HAP-1 (cell line): Measurements from ENCODE around the gene MARCHF10.
A peak's percentile ranks its signal among the peaks of the same experiment; 100 is the strongest.
"Not testable (repeated sequence)": the region's sequence is repeated elsewhere in the genome, so short reads cannot be mapped to it uniquely, and the experiment has no call there.

ENCODE experiments used
- DNase-seq, 2 experiments: peaks; one replicate each; pipeline ENCODE4 v3.0.0-alpha.2; 2016 to 2020; ENCODE audit warnings: low spot score in 2 of 2
- H3K27me3 ChIP-seq: fragments of 250-450 bp; sonication (Bioruptor Pico); 2 replicates; pipeline ENCODE4 v1.5.1; 2020; ENCODE audit warnings: low read depth, mild to moderate bottlenecking, moderate library complexity
- H3K36me3 ChIP-seq: fragments of 250-450 bp; sonication (Bioruptor Pico); replicated peaks from 2 replicates; pipeline ENCODE4 v1.5.1; 2020; ENCODE audit warnings: mild to moderate bottlenecking
- H3K4me1 ChIP-seq: fragments of 250-450 bp; sonication (Bioruptor Pico); 2 replicates; pipeline ENCODE4 v1.5.1; 2020; ENCODE audit warnings: mild to moderate bottlenecking
- H3K4me3 ChIP-seq: fragments of 250-450 bp; sonication (Bioruptor Pico); 2 replicates; pipeline ENCODE4 v1.5.1; 2020; ENCODE audit warnings: mild to moderate bottlenecking, moderate library complexity
- H3K9me3 ChIP-seq: fragments of 250-450 bp; sonication (Bioruptor Pico); 2 replicates; pipeline ENCODE4 v1.5.1; 2020; ENCODE audit warnings: mild to moderate bottlenecking, moderate library complexity
- in situ Hi-C: fragments of 300-500 bp; cut with MboI; formaldehyde crosslinking; loops from 3 replicates; pipeline ENCODE4 v1.14.3; 2020; ENCODE audit warnings: low sequenced_read_pairs, inconsistent platforms, mixed read lengths

The MARCHF10 gene

DNA sequence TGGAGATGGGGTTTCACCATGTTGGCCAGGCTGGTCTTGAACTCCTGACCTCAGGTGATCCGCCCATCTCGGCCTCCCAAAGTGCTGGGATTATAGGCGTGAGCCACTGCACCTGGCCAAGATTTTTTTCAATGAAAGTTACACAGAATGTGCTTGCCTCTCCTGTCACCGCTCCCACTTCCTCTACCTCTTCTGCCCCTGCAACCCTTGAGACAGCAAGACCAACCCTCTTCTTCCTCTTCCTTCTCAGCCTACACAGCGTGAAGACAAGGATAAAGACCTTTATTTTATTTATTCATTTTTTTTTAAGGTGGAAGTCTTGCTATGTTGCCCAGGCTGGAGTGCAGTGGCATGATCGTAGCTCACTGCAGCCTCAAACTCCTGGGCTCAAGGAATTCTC, 23.0 kb upstream of the MARCHF10 start:
- DNase-seq, H3K27me3 ChIP-seq, H3K36me3 ChIP-seq, H3K4me1 ChIP-seq, H3K9me3 ChIP-seq, in situ Hi-C loops, H3K4me3 ChIP-seq: not testable (repeated sequence)

- in situ Hi-C loops = no loop called here
- Histone ChIP-seq H3K27me3 (no peaks in the 10 kb centered on the region), H3K9me3 (no peaks in the 10 kb centered on the region), H3K4me3 (no peak overlapping the region), H3K4me1 (peaks cover 18% of the 10 kb centered on the region), H3K36me3 (no peaks in the 10 kb centered on the region)
- peak in 1 of 2 experiments; percentile 24 for DNase-seq
Measured at GRCh38 chr17:62827746-62828485, 19.8 kb upstream of the MARCHF10 start.

DNA sequence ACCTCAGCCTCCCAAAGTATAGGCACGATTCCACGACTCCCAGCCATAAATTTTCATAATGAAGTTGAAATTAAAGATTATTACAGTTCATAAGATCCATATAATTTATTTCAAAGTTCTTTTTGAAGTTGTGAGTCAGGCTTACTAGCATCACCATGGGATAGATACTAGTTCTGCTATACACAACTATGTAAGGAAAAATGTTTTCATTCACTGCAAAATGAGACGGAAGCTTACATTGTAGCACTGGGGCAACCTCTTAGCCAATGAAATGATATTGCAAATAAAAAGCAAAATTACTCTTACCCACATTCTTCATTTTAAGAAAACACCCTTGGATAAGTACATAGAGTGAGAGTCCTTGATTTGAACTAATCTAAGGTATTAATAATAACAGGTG, 18.8 kb upstream of the MARCHF10 start:
- Histone ChIP-seq H3K36me3 (no peaks in the 10 kb centered on the region), H3K4me1 (peaks cover 18% of the 10 kb centered on the region), H3K27me3 (no peaks in the 10 kb centered on the region), H3K4me3 (no peak overlapping the region), H3K9me3 (no peaks in the 10 kb centered on the region)
- in situ Hi-C loops = no loop called here
- no peak for DNase-seq

- no peak for DNase-seq
Measured at GRCh38 chr17:62825182-62825581, 17.1 kb upstream of the MARCHF10 start.

DNA sequence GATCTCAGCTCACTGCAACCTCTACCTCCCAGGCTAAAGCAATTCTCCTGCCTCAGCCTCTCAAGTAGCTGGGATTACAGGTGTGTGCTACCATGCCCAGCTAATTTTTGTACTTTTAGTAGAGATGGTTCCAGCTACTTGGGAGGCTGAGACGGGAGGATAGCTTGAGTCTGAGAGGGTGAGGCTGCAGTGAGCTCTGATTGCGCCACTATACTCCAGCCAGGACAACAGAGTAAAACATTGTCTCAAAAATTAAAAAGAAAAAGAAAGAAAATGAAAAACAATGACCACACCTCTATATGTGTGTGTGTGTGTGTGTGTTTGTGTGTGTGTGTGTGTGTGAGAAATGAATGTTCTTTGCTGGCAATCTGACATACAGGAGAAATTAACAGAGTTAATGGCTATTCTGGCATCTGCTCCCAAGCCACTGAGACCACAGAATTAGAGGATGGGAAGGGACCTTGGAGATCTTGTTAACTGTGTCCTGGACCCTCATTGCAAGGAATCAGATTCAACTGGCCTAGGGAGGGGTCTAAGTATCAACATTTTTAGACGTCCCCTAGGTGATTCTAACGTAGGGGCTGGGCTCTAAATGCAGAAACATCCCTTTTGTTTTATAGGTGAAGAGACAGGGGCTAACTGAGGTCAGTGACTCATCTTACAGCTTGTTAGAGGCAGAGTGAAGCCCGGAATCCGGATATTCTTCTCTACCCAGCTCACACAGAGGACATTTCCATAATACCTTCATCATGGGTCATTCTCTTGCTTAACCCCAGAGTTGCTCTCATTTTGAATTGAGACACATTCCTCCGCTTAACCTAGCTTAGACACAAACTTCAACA, 16.4 kb upstream of the MARCHF10 start:
- in situ Hi-C loops = no loop called here

More at GRCh38 chr17:62825182-62825581, 17.1 kb upstream of the MARCHF10 start:
- no peaks in the 10 kb centered on the region for H3K9me3 ChIP-seq
- in situ Hi-C loops = no loop called here
- no peaks in the 10 kb centered on the region for H3K27me3 ChIP-seq
- H3K4me3 ChIP-seq = no peak overlapping the region
- H3K4me1 ChIP-seq = peaks cover 20% of the 10 kb centered on the region
- no peaks in the 10 kb centered on the region for H3K36me3 ChIP-seq

DNA sequence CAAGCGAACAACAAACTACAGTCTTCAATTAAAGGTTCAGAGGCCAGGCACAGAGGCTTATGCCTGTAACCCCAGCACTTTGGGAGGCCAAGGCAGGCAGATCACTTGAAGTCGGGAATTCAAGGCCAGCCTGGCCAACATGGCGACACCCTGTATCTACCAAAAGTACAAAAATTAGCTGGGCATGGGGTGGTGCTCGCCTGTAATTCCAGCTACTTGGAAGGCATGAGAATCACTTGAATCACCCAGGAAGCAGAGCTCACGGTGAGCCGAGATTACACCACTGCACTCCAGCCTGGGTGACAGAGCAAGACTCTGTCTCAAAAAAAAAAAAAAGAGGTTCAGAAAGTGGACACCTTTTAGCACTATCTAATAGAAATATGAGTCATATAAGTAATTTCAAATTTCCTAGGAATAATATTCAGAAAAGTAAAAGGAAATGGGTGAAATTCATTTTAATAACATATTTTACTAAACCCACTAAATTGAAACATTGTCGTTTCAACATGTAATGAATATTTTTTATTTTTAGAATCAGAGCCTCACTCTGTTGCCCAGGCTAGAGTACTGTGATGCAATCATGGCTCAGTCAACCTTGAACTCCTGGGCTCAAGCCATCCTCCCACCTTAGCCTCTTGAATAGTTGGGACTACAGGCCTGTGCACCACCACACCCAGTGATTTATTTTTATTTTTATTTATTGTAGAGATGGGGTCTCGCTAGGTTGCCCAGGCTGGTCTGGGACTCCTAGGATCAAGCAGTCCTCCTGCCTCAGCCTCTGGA, 15.2 kb upstream of the MARCHF10 start:
- Histone ChIP-seq H3K4me1 (peaks cover 20% of the 10 kb centered on the region), H3K9me3 (no peaks in the 10 kb centered on the region), H3K4me3 (no peak overlapping the region), H3K27me3 (no peaks in the 10 kb centered on the region), H3K36me3 (no peaks in the 10 kb centered on the region)
- in situ Hi-C loops = no loop called here
- DNase-seq = no peak

More for the DNA sequence above, 16.4 kb upstream of the MARCHF10 start:
- Histone ChIP-seq H3K4me1 (peaks cover 20% of the 10 kb centered on the region), H3K4me3 (no peak overlapping the region), H3K27me3 (no peaks in the 10 kb centered on the region), H3K36me3 (no peaks in the 10 kb centered on the region), H3K9me3 (no peaks in the 10 kb centered on the region)
- DNase-seq = peak; percentile 51 to 54

- no peak for DNase-seq
- Histone ChIP-seq H3K4me3 (no peak overlapping the region), H3K4me1 (peaks cover 12% of the 10 kb centered on the region)
Measured at GRCh38 chr17:62822080-62822904, 14.2 kb upstream of the MARCHF10 start.

DNA sequence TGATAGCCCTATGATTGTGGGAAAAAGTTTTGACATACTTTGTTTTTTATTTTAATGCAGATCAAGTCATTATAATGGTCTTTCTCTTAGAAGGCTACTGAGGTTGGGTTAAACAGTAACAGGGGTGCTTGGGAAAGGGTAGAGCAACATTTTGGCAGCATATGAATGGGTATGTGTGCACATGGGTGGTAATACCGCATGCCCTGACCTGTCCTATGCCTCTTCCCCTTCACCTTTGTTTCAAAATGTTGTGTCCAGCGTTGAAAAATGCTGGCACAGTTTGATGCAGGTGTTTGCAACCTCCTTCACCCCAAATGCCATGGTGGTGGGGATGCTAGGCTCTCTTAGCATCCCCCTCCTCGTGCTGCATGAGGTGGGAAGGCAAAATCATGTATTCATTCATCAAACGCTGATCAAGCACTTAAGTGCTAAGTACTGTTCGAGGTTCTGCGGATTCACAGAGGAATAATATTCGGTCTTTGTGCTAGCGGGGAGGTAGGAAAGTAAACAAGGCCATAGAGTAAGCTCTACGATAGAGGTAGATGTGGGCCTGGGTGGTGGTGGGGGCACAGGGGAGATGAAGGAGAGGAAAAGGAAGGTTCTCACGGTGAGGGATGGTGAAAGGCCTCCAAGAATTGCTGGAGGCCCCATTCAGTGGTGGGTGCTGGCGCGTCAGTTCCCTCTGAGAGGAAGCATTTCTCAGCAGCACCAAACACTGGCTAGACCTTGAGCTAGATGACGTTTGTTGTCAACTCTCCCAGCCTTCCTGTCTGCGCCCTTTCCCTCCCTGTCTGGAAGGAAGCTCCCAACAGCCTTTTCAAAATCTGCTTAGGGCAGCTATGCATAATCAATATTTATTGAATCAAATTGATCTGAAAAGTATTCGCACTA, 13.3 kb upstream of the MARCHF10 start:
- Histone ChIP-seq H3K4me3 (no peak overlapping the region), H3K27me3 (no peaks in the 10 kb centered on the region), H3K9me3 (no peaks in the 10 kb centered on the region), H3K36me3 (no peaks in the 10 kb centered on the region), H3K4me1 (peaks cover 12% of the 10 kb centered on the region)
- in situ Hi-C loops = no loop called here
- DNase-seq = no peak

More at GRCh38 chr17:62822080-62822904, 14.2 kb upstream of the MARCHF10 start:
- no peaks in the 10 kb centered on the region for H3K36me3 ChIP-seq
- in situ Hi-C loops = no loop called here
- H3K9me3 ChIP-seq = no peaks in the 10 kb centered on the region
- no peaks in the 10 kb centered on the region for H3K27me3 ChIP-seq

- in situ Hi-C loops = no loop called here
- H3K4me1 ChIP-seq = peaks cover 5% of the 10 kb centered on the region
- no peak overlapping the region for H3K4me3 ChIP-seq
- H3K9me3 ChIP-seq = no peaks in the 10 kb centered on the region
- DNase-seq = peak in 1 of 2 experiments; percentile 26
- H3K27me3 ChIP-seq = no peaks in the 10 kb centered on the region
- no peaks in the 10 kb centered on the region for H3K36me3 ChIP-seq
Measured at GRCh38 chr17:62819511-62820221, 11.6 kb upstream of the MARCHF10 start.

DNA sequence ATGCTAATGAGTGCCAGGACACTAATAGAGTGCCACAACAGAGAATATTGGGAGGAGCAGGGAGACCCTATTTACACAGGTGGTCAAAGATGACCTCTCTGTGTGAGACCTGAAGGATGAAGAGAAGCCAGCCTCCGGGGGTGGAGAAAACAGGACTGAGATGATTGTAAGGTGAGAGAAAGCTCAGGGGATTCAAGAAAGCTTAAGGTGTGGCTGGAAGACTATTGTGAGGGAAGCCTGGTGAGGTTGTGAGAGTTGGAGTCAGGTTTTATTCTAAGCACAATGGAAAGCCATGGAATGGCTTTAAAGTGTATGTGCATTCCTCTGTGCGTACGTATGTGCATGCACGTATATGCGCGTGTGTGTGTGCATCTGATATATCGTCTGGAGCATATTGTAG, 10.4 kb upstream of the MARCHF10 start:
- Histone ChIP-seq H3K36me3 (no peaks in the 10 kb centered on the region), H3K4me1 (peaks cover 2% of the 10 kb centered on the region; the same call in 1 of the 2 replicates), H3K4me3 (no peak overlapping the region), H3K9me3 (no peaks in the 10 kb centered on the region), H3K27me3 (no peaks in the 10 kb centered on the region)
- DNase-seq = no peak
- in situ Hi-C loops = no loop called here

DNA sequence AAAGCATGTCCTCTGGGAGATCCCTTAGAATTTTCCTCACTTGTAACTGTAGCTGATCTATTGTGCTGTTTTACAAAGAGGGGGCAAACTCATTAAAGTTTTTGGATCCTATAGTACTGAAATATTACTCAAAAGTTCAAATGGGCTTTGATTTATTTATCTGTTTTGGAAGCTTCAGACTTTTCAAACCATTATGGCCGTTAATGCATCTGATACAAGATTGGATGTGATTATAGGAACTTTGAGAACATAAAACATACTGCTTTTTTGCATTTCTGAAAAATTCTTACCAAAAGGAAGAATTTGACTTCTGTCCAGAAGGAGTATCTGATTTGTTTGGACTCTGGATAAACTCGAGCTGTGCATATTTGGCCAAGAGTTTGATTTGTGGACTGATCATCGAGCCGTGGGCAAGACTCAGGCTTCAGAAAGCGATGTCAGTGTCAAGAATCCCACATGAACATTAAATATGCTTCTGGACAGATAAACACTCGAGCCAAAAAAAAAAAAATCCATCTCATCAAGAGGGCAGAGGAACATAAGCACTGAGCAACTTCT, 8.2 kb upstream of the MARCHF10 start:
- no peaks in the 10 kb centered on the region for H3K9me3 ChIP-seq
- H3K27me3 ChIP-seq = no peaks in the 10 kb centered on the region
- H3K4me1 ChIP-seq = peaks cover 2% of the 10 kb centered on the region; the same call in 1 of the 2 replicates
- no peak for DNase-seq
- no peaks in the 10 kb centered on the region for H3K36me3 ChIP-seq
- in situ Hi-C loops = no loop called here
- H3K4me3 ChIP-seq = no peak overlapping the region
